PC-9 (cell line): ENCODE results near the gene KRT37. TPM values are rescaled to one million over a fixed set of nuclear protein-coding genes. Genes with fewer than 3 reads are reported as not detected.

Source experiments
- BruUV-seq: library from RNA; stranded (reverse); fragments of 400-500 nt; replicated peaks from 2 replicates; lab custom pipeline; 2021; lab: Mats Ljungman, UMichigan
- CTCF ChIA-PET: fragments of 300-600 bp; sonication (Branson Sonifier 250); formaldehyde crosslinking; loops from one replicate; lab custom pipeline; 2022; ENCODE audit warnings: antibody characterized with exemption; lab: Charles Lee
- POLR2A ChIA-PET: fragments of 300-600 bp; sonication (Branson Sonifier 250); formaldehyde crosslinking; loops from one replicate; lab custom pipeline; 2022; ENCODE audit warnings: antibody characterized with exemption; ENCODE audit not compliant: unreplicated experiment; lab: Charles Lee
- DNase-seq, 2 experiments: peaks; one replicate each; pipeline versions ENCODE4 v3.0.0 to v3.0.0-alpha.2; 2015 to 2022; ENCODE audit warnings: mixed read lengths in 1 of 2
- H2AFZ ChIP-seq: fragments of 200-600 bp; sonication (generic); 2 replicates; pipeline ENCODE4 v1.8.1; 2017; ENCODE audit warnings: antibody characterized with exemption
- H3F3A ChIP-seq: fragments of 200-600 bp; sonication (generic); 2 replicates; pipeline ENCODE4 v1.8.1; 2017; ENCODE audit warnings: antibody characterized with exemption, mild to moderate bottlenecking, low read depth; ENCODE audit not compliant: insufficient read depth
- H3K27ac ChIP-seq: fragments of 200-600 bp; sonication (generic); 2 replicates; pipeline ENCODE4 v1.6.1; 2016; ENCODE audit warnings: mixed run types
- H3K27me3 ChIP-seq: fragments of 200-600 bp; sonication (generic); 2 replicates; pipeline ENCODE4 v1.6.1; 2016; ENCODE audit warnings: low read depth, mixed run types; ENCODE audit not compliant: insufficient read depth
- H3K36me3 ChIP-seq: fragments of 200-600 bp; sonication (generic); 2 replicates; pipeline ENCODE4 v1.6.1; 2016; ENCODE audit warnings: low read depth, mixed run types
- H3K4me1 ChIP-seq: fragments of 200-600 bp; sonication (generic); replicated peaks from 2 replicates; pipeline ENCODE4 v1.6.1; 2016; ENCODE audit warnings: mixed run types; ENCODE audit not compliant: insufficient read depth
- H3K4me2 ChIP-seq: fragments of 200-600 bp; sonication (generic); 2 replicates; pipeline ENCODE4 v1.6.1; 2017; ENCODE audit warnings: mixed run types
- H3K4me3 ChIP-seq: fragments of 200-600 bp; sonication (generic); 2 replicates; pipeline ENCODE4 v1.6.1; 2016; ENCODE audit warnings: mixed run types
- H3K79me2 ChIP-seq: fragments of 200-600 bp; sonication (generic); 2 replicates; pipeline ENCODE4 v1.6.1; 2017; ENCODE audit warnings: low read depth, mixed run types
- H3K9me2 ChIP-seq: fragments of 200-600 bp; sonication (generic); 2 replicates; pipeline ENCODE4 v1.8.1; 2017; ENCODE audit warnings: mild to moderate bottlenecking; ENCODE audit not compliant: insufficient read depth
- H3K9me3 ChIP-seq: fragments of 200-600 bp; sonication (generic); 2 replicates; pipeline ENCODE4 v1.8.1; 2016; ENCODE audit warnings: low read depth; ENCODE audit not compliant: insufficient read depth
- H4K20me1 ChIP-seq: fragments of 200-600 bp; sonication (generic); 2 replicates; pipeline ENCODE4 v1.8.1; 2017; ENCODE audit not compliant: insufficient read depth
- EZH2 ChIP-seq: fragments of 200-600 bp; sonication (generic); IDR thresholded peaks from 2 replicates; pipeline ENCODE4 v1.8.0; 2017; ENCODE audit warnings: antibody characterized with exemption, low read depth
- intact Hi-C: fragments of 100-400 bp; cut with micrococcal nuclease; formaldehyde crosslinking; loops from one replicate; pipeline ENCODE4 v1.10.0; 2022; ENCODE audit not compliant: unreplicated experiment
- total RNA-seq: library from RNA; stranded (reverse); gene quantifications from 2 replicates; pipeline ENCODE4 v1.2.3, GENCODE V29; 2021
- TF ChIP-seq, protein P1 (sequence below): fragments of 200-600 bp; sonication (generic); conservative IDR thresholded peaks from 2 replicates; pipeline ENCODE4 v1.6.1; 2017; ENCODE audit warnings: mixed run types, antibody characterized with exemption, mild to moderate bottlenecking, moderate library complexity

Gene KRT37
- total RNA-seq, 1 experiment from 2014 or later, result not detected

DNA sequence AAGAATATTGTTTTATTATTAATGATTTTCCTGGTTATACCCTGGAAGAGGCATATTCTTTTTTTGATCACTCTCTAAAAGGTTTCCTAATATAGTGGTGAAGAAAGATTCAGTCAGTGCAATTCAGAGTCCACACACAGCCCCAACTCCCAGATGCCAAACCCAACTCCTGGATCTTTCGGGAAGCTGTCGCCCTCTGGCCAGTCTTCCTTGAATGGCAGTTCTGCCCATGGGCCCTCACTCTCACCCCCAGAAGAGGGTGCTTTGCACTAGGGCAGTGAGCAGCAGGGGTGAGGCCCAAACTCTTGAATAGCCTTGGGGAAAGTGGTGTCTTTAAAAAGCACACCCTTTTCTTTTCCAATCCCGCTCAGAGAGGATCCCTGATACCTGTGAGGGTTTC is 31.8 kb upstream of the KRT37 start:
- no peaks in the 10 kb centered on the region for H4K20me1 ChIP-seq
- H3K36me3 ChIP-seq, result no peaks in the 10 kb centered on the region
- ChIA-PET POLR2A (interaction anchor here (0.5 kb wide), 1 partner anchor 17 kb away, joined by 3 read pairs; no protein-coding TSS in a partner anchor), CTCF (no interaction called here)
- no peaks in the 10 kb centered on the region; the same call in 1 of the 2 replicates for H3K9me2 ChIP-seq
- H3K4me2 ChIP-seq, result no peak overlapping the region
- BruUV-seq, result no TSS peak
- no peak overlapping the region for H3K27ac ChIP-seq
- intact Hi-C loops, result no loop called here
- no peaks in the 10 kb centered on the region for H3F3A ChIP-seq
- H3K27me3 ChIP-seq, result no peaks in the 10 kb centered on the region
- H3K79me2 ChIP-seq, result no peaks in the 10 kb centered on the region
- no peaks in the 10 kb centered on the region for H3K9me3 ChIP-seq
- TF ChIP-seq, protein P1, sequence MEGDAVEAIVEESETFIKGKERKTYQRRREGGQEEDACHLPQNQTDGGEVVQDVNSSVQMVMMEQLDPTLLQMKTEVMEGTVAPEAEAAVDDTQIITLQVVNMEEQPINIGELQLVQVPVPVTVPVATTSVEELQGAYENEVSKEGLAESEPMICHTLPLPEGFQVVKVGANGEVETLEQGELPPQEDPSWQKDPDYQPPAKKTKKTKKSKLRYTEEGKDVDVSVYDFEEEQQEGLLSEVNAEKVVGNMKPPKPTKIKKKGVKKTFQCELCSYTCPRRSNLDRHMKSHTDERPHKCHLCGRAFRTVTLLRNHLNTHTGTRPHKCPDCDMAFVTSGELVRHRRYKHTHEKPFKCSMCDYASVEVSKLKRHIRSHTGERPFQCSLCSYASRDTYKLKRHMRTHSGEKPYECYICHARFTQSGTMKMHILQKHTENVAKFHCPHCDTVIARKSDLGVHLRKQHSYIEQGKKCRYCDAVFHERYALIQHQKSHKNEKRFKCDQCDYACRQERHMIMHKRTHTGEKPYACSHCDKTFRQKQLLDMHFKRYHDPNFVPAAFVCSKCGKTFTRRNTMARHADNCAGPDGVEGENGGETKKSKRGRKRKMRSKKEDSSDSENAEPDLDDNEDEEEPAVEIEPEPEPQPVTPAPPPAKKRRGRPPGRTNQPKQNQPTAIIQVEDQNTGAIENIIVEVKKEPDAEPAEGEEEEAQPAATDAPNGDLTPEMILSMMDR, result peak; percentile 26; the same call in 1 of the 2 replicates
- no peak for TF ChIP-seq EZH2
- H3K4me3 ChIP-seq, result no peak overlapping the region
- no peak overlapping the region for H2AFZ ChIP-seq
- no peaks in the 10 kb centered on the region for H3K4me1 ChIP-seq
- DNase-seq, result peak in 1 of 2 experiments; percentile 16

DNA sequence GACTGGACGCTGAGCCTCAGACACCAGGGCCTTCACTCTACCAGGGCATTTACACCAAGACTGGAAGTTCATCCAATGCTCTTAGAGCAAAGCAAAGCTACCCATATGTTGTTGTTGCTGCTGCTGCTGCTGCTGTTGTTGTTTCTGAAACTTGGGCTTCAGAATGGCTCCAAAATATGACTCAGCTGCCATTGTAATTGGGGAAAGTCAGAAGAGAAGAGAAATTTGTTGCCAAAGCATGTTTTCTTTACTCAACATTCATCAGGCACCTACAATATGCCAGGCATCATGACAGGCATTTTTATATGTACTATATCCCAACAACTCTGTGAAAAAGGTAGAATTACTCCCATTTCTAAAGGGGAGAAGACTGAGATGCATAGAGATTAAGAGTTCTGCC is 30.9 kb upstream of the KRT37 start:
- no peaks in the 10 kb centered on the region; the same call in 1 of the 2 replicates for H3K9me2 ChIP-seq
- CTCF ChIA-PET, result no interaction called here
- no peaks in the 10 kb centered on the region for H3K79me2 ChIP-seq
- H2AFZ ChIP-seq, result no peak overlapping the region
- H4K20me1 ChIP-seq, result no peaks in the 10 kb centered on the region
- H3K4me1 ChIP-seq, result no peaks in the 10 kb centered on the region
- H3K4me2 ChIP-seq, result no peak overlapping the region
- H3K27me3 ChIP-seq, result no peaks in the 10 kb centered on the region
- POLR2A ChIA-PET, result interaction anchor here (0.7 kb wide), 1 partner anchor 195 kb away, joined by 6 read pairs; no protein-coding TSS in a partner anchor
- no peaks in the 10 kb centered on the region for H3K36me3 ChIP-seq
- no TSS peak for BruUV-seq
- H3K9me3 ChIP-seq, result no peaks in the 10 kb centered on the region
- no peak overlapping the region for H3K27ac ChIP-seq
- no peak overlapping the region for H3K4me3 ChIP-seq
- TF ChIP-seq, protein P1, result no peak
- TF ChIP-seq EZH2, result no peak
- DNase-seq, result no peak
- intact Hi-C loops, result no loop called here
- H3F3A ChIP-seq, result no peaks in the 10 kb centered on the region

DNA sequence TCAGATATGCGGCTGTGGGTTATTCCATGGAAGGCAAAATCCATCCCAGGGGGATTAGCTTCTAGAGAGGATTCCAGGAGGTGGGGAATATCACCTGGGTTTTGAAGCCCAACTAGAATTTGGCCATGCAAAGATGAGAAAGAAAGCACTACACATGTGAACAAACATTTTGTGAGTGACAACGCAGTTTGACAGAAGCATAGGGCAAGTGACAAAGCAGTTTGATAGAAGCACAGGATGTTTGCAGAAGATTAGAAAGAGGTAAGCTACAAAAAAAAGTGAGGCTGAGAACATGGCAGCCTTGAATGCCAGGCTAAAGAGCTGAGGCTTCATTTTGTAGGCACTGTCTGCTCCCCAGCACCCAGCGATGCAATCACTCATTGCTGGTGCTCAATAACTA is 28.7 kb upstream of the KRT37 start:
- no peak overlapping the region for H3K4me2 ChIP-seq
- POLR2A ChIA-PET, result interaction anchor here (0.6 kb wide), 1 partner anchor 11 kb away, joined by 3 read pairs; no protein-coding TSS in a partner anchor
- no peaks in the 10 kb centered on the region for H3K9me3 ChIP-seq
- no peak overlapping the region for H2AFZ ChIP-seq
- H3K79me2 ChIP-seq, result no peaks in the 10 kb centered on the region
- intact Hi-C loops, result no loop called here
- H3K4me1 ChIP-seq, result no peaks in the 10 kb centered on the region
- no peak for TF ChIP-seq EZH2
- TF ChIP-seq, protein P1, result no peak
- H3K27ac ChIP-seq, result no peak overlapping the region
- CTCF ChIA-PET, result no interaction called here
- no TSS peak for BruUV-seq
- H3K27me3 ChIP-seq, result no peaks in the 10 kb centered on the region
- H4K20me1 ChIP-seq, result no peaks in the 10 kb centered on the region
- H3K9me2 ChIP-seq, result no peaks in the 10 kb centered on the region; the same call in 1 of the 2 replicates
- no peaks in the 10 kb centered on the region for H3F3A ChIP-seq
- no peaks in the 10 kb centered on the region for H3K36me3 ChIP-seq
- no peak overlapping the region for H3K4me3 ChIP-seq
- no peak for DNase-seq
